ENCODE data around the gene PRDM5.

DNA sequence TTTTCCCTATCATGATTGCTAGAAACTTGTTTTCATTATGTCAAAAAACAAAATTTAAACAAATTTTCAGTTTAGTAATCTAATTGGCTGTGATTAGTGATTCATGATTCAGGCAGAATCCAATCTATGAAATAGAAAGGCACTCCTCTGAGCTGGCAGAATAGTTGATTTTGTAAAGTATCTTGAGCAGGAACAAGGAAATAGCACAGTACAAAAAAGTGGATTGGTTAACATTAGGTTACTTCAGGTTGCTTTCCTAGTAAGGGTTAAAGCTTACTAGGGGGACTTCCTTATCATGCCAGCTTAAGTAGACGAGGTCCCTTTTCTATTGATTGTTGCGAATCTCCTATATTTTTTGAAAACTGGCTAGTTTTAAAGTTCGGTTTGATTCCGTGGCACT, 43.4 kb upstream of the PRDM5 start:
- TF ChIP-seq POLR2A (IDR thresholded peaks at IDR 0.05; ENCODE audit: low read length) (no peak), GATA1 (IDR thresholded peaks at IDR 0.05; ENCODE audit: low read depth, low read length) (no peak)

Measured in erythroblast (primary cell).